ENCODE data around the gene ABCD1.

- TF ChIP-seq CTCF (IDR thresholded peaks at IDR 0.05) (no peak), EP300 (IDR thresholded peaks at IDR 0.05) (no peak), POLR2A (IDR thresholded peaks at IDR 0.05) (no peak), POLR2AphosphoS5 (IDR thresholded peaks at IDR 0.05) (no peak)
Measured at GRCh38 chrX:153762626-153763173, 38.0 kb downstream of the ABCD1 start.
